HAP-1 (cell line): Measurements from ENCODE around the gene ARHGEF3.

Experiments
- DNase-seq, 2 experiments: peaks; one replicate each; pipeline ENCODE4 v3.0.0-alpha.2; 2016 to 2020; ENCODE audit warnings: low spot score in 2 of 2
- H3K27me3 ChIP-seq: fragments of 250-450 bp; sonication (Bioruptor Pico); 2 replicates; pipeline ENCODE4 v1.5.1; 2020; ENCODE audit warnings: low read depth, mild to moderate bottlenecking, moderate library complexity
- H3K36me3 ChIP-seq: fragments of 250-450 bp; sonication (Bioruptor Pico); replicated peaks from 2 replicates; pipeline ENCODE4 v1.5.1; 2020; ENCODE audit warnings: mild to moderate bottlenecking
- H3K4me1 ChIP-seq: fragments of 250-450 bp; sonication (Bioruptor Pico); 2 replicates; pipeline ENCODE4 v1.5.1; 2020; ENCODE audit warnings: mild to moderate bottlenecking
- H3K4me3 ChIP-seq: fragments of 250-450 bp; sonication (Bioruptor Pico); 2 replicates; pipeline ENCODE4 v1.5.1; 2020; ENCODE audit warnings: mild to moderate bottlenecking, moderate library complexity
- H3K9me3 ChIP-seq: fragments of 250-450 bp; sonication (Bioruptor Pico); 2 replicates; pipeline ENCODE4 v1.5.1; 2020; ENCODE audit warnings: mild to moderate bottlenecking, moderate library complexity
- in situ Hi-C: fragments of 300-500 bp; cut with MboI; formaldehyde crosslinking; loops from 3 replicates; pipeline ENCODE4 v1.14.3; 2020; ENCODE audit warnings: low sequenced_read_pairs, inconsistent platforms, mixed read lengths

The ARHGEF3 gene

GRCh38 chr3:56830884-56831283, 29.1 kb upstream of the ARHGEF3 start:
- no peaks in the 10 kb centered on the region for H3K9me3 ChIP-seq
- H3K4me1 ChIP-seq = peaks cover 6% of the 10 kb centered on the region
- DNase-seq = no peak
- no peak overlapping the region for H3K4me3 ChIP-seq
- H3K27me3 ChIP-seq = no peaks in the 10 kb centered on the region; the same call in 1 of the 2 replicates
- H3K36me3 ChIP-seq = no peaks in the 10 kb centered on the region
- in situ Hi-C loops = no loop called here

- in situ Hi-C loops = no loop called here
- peaks cover 11% of the 10 kb centered on the region for H3K4me1 ChIP-seq
- H3K36me3 ChIP-seq = no peaks in the 10 kb centered on the region
- DNase-seq = no peak
- H3K9me3 ChIP-seq = no peaks in the 10 kb centered on the region
- H3K4me3 ChIP-seq = no peak overlapping the region
- no peaks in the 10 kb centered on the region; the same call in 1 of the 2 replicates for H3K27me3 ChIP-seq
These were observed 27.8 kb upstream of the ARHGEF3 start for GRCh38 chr3:56829533-56829932.

GRCh38 chr3:56826831-56827722, 25.3 kb upstream of the ARHGEF3 start:
- no peaks in the 10 kb centered on the region for H3K36me3 ChIP-seq
- DNase-seq = no peak
- H3K4me3 ChIP-seq = no peak overlapping the region
- H3K4me1 ChIP-seq = peaks cover 20% of the 10 kb centered on the region
- no peaks in the 10 kb centered on the region; the same call in 1 of the 2 replicates for H3K27me3 ChIP-seq
- no peaks in the 10 kb centered on the region for H3K9me3 ChIP-seq
- in situ Hi-C loops = no loop called here

- Histone ChIP-seq H3K9me3 (no peaks in the 10 kb centered on the region), H3K36me3 (no peaks in the 10 kb centered on the region), H3K27me3 (no peaks in the 10 kb centered on the region; the same call in 1 of the 2 replicates), H3K4me1 (peaks cover 20% of the 10 kb centered on the region), H3K4me3 (no peak overlapping the region)
- DNase-seq = peak in 1 of 2 experiments; percentile 29
- in situ Hi-C loops = no loop called here
These were observed 24.1 kb upstream of the ARHGEF3 start for GRCh38 chr3:56825567-56826438.

GRCh38 chr3:56823984-56824703, 22.4 kb upstream of the ARHGEF3 start:
- DNase-seq = peak in 1 of 2 experiments; percentile 38
- Histone ChIP-seq H3K27me3 (no peaks in the 10 kb centered on the region; the same call in 1 of the 2 replicates), H3K4me3 (no peak overlapping the region), H3K36me3 (no peaks in the 10 kb centered on the region), H3K4me1 (peaks cover 21% of the 10 kb centered on the region), H3K9me3 (no peaks in the 10 kb centered on the region)
- in situ Hi-C loops = no loop called here

- H3K9me3 ChIP-seq = no peaks in the 10 kb centered on the region
- no peak overlapping the region for H3K4me3 ChIP-seq
- no peaks in the 10 kb centered on the region for H3K36me3 ChIP-seq
- peaks cover 22% of the 10 kb centered on the region for H3K4me1 ChIP-seq
- no peaks in the 10 kb centered on the region; the same call in none of the 2 replicates for H3K27me3 ChIP-seq
- peak in 1 of 2 experiments; percentile 35 for DNase-seq
- in situ Hi-C loops = no loop called here
These were observed 21.7 kb upstream of the ARHGEF3 start for GRCh38 chr3:56823421-56823926.

GRCh38 chr3:56822501-56822900, 20.8 kb upstream of the ARHGEF3 start:
- Histone ChIP-seq H3K27me3 (no peaks in the 10 kb centered on the region; the same call in none of the 2 replicates), H3K4me1 (peaks cover 22% of the 10 kb centered on the region), H3K4me3 (no peak overlapping the region), H3K9me3 (no peaks in the 10 kb centered on the region), H3K36me3 (no peaks in the 10 kb centered on the region)
- in situ Hi-C loops = no loop called here
- DNase-seq = no peak

GRCh38 chr3:56819016-56819809, 17.5 kb upstream of the ARHGEF3 start:
- Histone ChIP-seq H3K9me3 (no peaks in the 10 kb centered on the region), H3K36me3 (no peaks in the 10 kb centered on the region), H3K4me3 (no peak overlapping the region), H3K4me1 (peaks cover 13% of the 10 kb centered on the region), H3K27me3 (no peaks in the 10 kb centered on the region; the same call in 1 of the 2 replicates)
- DNase-seq = no peak
- in situ Hi-C loops = no loop called here

GRCh38 chr3:56818156-56818985, 16.6 kb upstream of the ARHGEF3 start:
- no peaks in the 10 kb centered on the region for H3K9me3 ChIP-seq
- in situ Hi-C loops = no loop called here
- no peaks in the 10 kb centered on the region; the same call in 1 of the 2 replicates for H3K27me3 ChIP-seq
- peaks cover 6% of the 10 kb centered on the region for H3K4me1 ChIP-seq
- no peaks in the 10 kb centered on the region for H3K36me3 ChIP-seq
- H3K4me3 ChIP-seq = no peak overlapping the region
- DNase-seq = no peak

GRCh38 chr3:56817646-56818045, 15.9 kb upstream of the ARHGEF3 start:
- Histone ChIP-seq H3K9me3 (no peaks in the 10 kb centered on the region), H3K4me1 (peaks cover 3% of the 10 kb centered on the region), H3K36me3 (no peaks in the 10 kb centered on the region), H3K27me3 (no peaks in the 10 kb centered on the region; the same call in 1 of the 2 replicates), H3K4me3 (no peak overlapping the region)
- DNase-seq = no peak
- in situ Hi-C loops = no loop called here

GRCh38 chr3:56816061-56816460, 14.3 kb upstream of the ARHGEF3 start:
- in situ Hi-C loops = no loop called here
- no peak for DNase-seq
- Histone ChIP-seq H3K9me3 (no peaks in the 10 kb centered on the region), H3K4me3 (no peak overlapping the region), H3K4me1 (peaks cover 3% of the 10 kb centered on the region), H3K36me3 (no peaks in the 10 kb centered on the region), H3K27me3 (no peaks in the 10 kb centered on the region; the same call in 1 of the 2 replicates)

GRCh38 chr3:56815589-56815988, 13.8 kb upstream of the ARHGEF3 start:
- in situ Hi-C loops = no loop called here
- H3K27me3 ChIP-seq = no peaks in the 10 kb centered on the region; the same call in 1 of the 2 replicates
- peaks cover 3% of the 10 kb centered on the region for H3K4me1 ChIP-seq
- H3K4me3 ChIP-seq = no peak overlapping the region
- no peaks in the 10 kb centered on the region for H3K36me3 ChIP-seq
- no peaks in the 10 kb centered on the region for H3K9me3 ChIP-seq
- DNase-seq = no peak
